ENCODE results near the gene ADGRD2.

ADGRD2 gene

GRCh38 chr9:124450241-124450924, at the start of gene ADGRD2:
TSS of gene ADGRD2 (plus strand) at chr9:124450451. CDS start at chr9:124451667, 1,216 bp downstream.
- Histone ChIP-seq H3K9ac (ENCODE audit: low read length) (no peak within 1 kb of the TSS), H3K27ac (ENCODE audit: low read length) (no peak within 1 kb of the TSS), H3K4me1 (ENCODE audit: control insufficient read depth, low read depth, low read length) (peaks cover 8% of the 10 kb centered on the region), H3K27me3 (ENCODE audit: control insufficient read depth, insufficient read depth, low read length) (peaks cover 36% of the 10 kb centered on the region), H3K9me3 (ENCODE audit: control insufficient read depth, low read depth, low read length) (no peaks in the 10 kb centered on the region), H3K4me3 (ENCODE audit: low read length) (peak within 1 kb of the TSS; percentile 53), H3K36me3 (ENCODE audit: control insufficient read depth, low read depth, low read length) (no peaks in the 10 kb centered on the region)

GRCh38 chr9:124403246-124403645, 47.0 kb upstream of the ADGRD2 start:
- Histone ChIP-seq H3K27ac (ENCODE audit: low read length) (no peak overlapping the region), H3K36me3 (ENCODE audit: control insufficient read depth, low read depth, low read length) (peaks cover 62% of the 10 kb centered on the region), H3K9me3 (ENCODE audit: control insufficient read depth, low read depth, low read length) (no peaks in the 10 kb centered on the region), H3K4me3 (ENCODE audit: low read length) (no peak overlapping the region), H3K27me3 (ENCODE audit: control insufficient read depth, insufficient read depth, low read length) (no peaks in the 10 kb centered on the region), H3K9ac (ENCODE audit: low read length) (no peak overlapping the region), H3K4me1 (ENCODE audit: control insufficient read depth, low read depth, low read length) (peaks cover 7% of the 10 kb centered on the region)

GRCh38 chr9:124409410-124409809, 40.8 kb upstream of the ADGRD2 start:
- no peak overlapping the region for H3K27ac ChIP-seq (ENCODE audit: low read length)
- no peak overlapping the region for H3K4me3 ChIP-seq (ENCODE audit: low read length)
- H3K27me3 ChIP-seq (ENCODE audit: control insufficient read depth, insufficient read depth, low read length): no peaks in the 10 kb centered on the region
- no peaks in the 10 kb centered on the region for H3K9me3 ChIP-seq (ENCODE audit: control insufficient read depth, low read depth, low read length)
- no peak overlapping the region for H3K9ac ChIP-seq (ENCODE audit: low read length)
- peaks cover 5% of the 10 kb centered on the region for H3K4me1 ChIP-seq (ENCODE audit: control insufficient read depth, low read depth, low read length)
- H3K36me3 ChIP-seq (ENCODE audit: control insufficient read depth, low read depth, low read length): peaks cover 80% of the 10 kb centered on the region

GRCh38 chr9:124410321-124410913, 39.8 kb upstream of the ADGRD2 start:
- H3K4me1 ChIP-seq (ENCODE audit: control insufficient read depth, low read depth, low read length): peaks cover 5% of the 10 kb centered on the region
- H3K27ac ChIP-seq (ENCODE audit: low read length): no peak overlapping the region
- no peaks in the 10 kb centered on the region for H3K27me3 ChIP-seq (ENCODE audit: control insufficient read depth, insufficient read depth, low read length)
- H3K9ac ChIP-seq (ENCODE audit: low read length): no peak overlapping the region
- peaks cover 73% of the 10 kb centered on the region for H3K36me3 ChIP-seq (ENCODE audit: control insufficient read depth, low read depth, low read length)
- H3K4me3 ChIP-seq (ENCODE audit: low read length): no peak overlapping the region
- H3K9me3 ChIP-seq (ENCODE audit: control insufficient read depth, low read depth, low read length): no peaks in the 10 kb centered on the region

- Histone ChIP-seq H3K36me3 (ENCODE audit: control insufficient read depth, low read depth, low read length) (peaks cover 63% of the 10 kb centered on the region), H3K4me1 (ENCODE audit: control insufficient read depth, low read depth, low read length) (peaks cover 5% of the 10 kb centered on the region), H3K4me3 (ENCODE audit: low read length) (no peak overlapping the region), H3K9ac (ENCODE audit: low read length) (no peak overlapping the region), H3K9me3 (ENCODE audit: control insufficient read depth, low read depth, low read length) (no peaks in the 10 kb centered on the region), H3K27me3 (ENCODE audit: control insufficient read depth, insufficient read depth, low read length) (no peaks in the 10 kb centered on the region), H3K27ac (ENCODE audit: low read length) (no peak overlapping the region)
Measured at GRCh38 chr9:124411514-124412227, 38.6 kb upstream of the ADGRD2 start.

- no peak overlapping the region for H3K4me3 ChIP-seq (ENCODE audit: low read length)
- H3K9ac ChIP-seq (ENCODE audit: low read length): no peak overlapping the region
- H3K36me3 ChIP-seq (ENCODE audit: control insufficient read depth, low read depth, low read length): peaks cover 58% of the 10 kb centered on the region
- no peak overlapping the region for H3K27ac ChIP-seq (ENCODE audit: low read length)
- peaks cover 5% of the 10 kb centered on the region for H3K4me1 ChIP-seq (ENCODE audit: control insufficient read depth, low read depth, low read length)
- H3K27me3 ChIP-seq (ENCODE audit: control insufficient read depth, insufficient read depth, low read length): no peaks in the 10 kb centered on the region
- H3K9me3 ChIP-seq (ENCODE audit: control insufficient read depth, low read depth, low read length): no peaks in the 10 kb centered on the region
Measured at GRCh38 chr9:124412228-124412575, 38.0 kb upstream of the ADGRD2 start.

- Histone ChIP-seq H3K9ac (ENCODE audit: low read length) (peak overlapping the region; percentile 80), H3K27me3 (ENCODE audit: control insufficient read depth, insufficient read depth, low read length) (no peaks in the 10 kb centered on the region), H3K36me3 (ENCODE audit: control insufficient read depth, low read depth, low read length) (peaks cover 38% of the 10 kb centered on the region), H3K4me3 (ENCODE audit: low read length) (peak overlapping the region; percentile 79), H3K4me1 (ENCODE audit: control insufficient read depth, low read depth, low read length) (peaks cover 5% of the 10 kb centered on the region), H3K27ac (ENCODE audit: low read length) (peak overlapping the region; percentile 34), H3K9me3 (ENCODE audit: control insufficient read depth, low read depth, low read length) (no peaks in the 10 kb centered on the region)
Measured at GRCh38 chr9:124414612-124415011, 35.6 kb upstream of the ADGRD2 start.

GRCh38 chr9:124415102-124415851, 35.0 kb upstream of the ADGRD2 start, which contains the start of gene PSMB7:
TSS of gene PSMB7 (minus strand) at chr9:124415442. CDS start at chr9:124415425, 17 bp downstream.
- H3K4me1 ChIP-seq (ENCODE audit: control insufficient read depth, low read depth, low read length): peaks cover 5% of the 10 kb centered on the region
- H3K4me3 ChIP-seq (ENCODE audit: low read length): peak within 1 kb of the TSS; percentile 79
- H3K27ac ChIP-seq (ENCODE audit: low read length): peak within 1 kb of the TSS; percentile 34
- no peaks in the 10 kb centered on the region for H3K27me3 ChIP-seq (ENCODE audit: control insufficient read depth, insufficient read depth, low read length)
- H3K9ac ChIP-seq (ENCODE audit: low read length): peak within 1 kb of the TSS; percentile 80
- H3K9me3 ChIP-seq (ENCODE audit: control insufficient read depth, low read depth, low read length): no peaks in the 10 kb centered on the region
- H3K36me3 ChIP-seq (ENCODE audit: control insufficient read depth, low read depth, low read length): peaks cover 36% of the 10 kb centered on the region

- Histone ChIP-seq H3K9me3 (ENCODE audit: control insufficient read depth, low read depth, low read length) (no peaks in the 10 kb centered on the region), H3K27me3 (ENCODE audit: control insufficient read depth, insufficient read depth, low read length) (no peaks in the 10 kb centered on the region), H3K36me3 (ENCODE audit: control insufficient read depth, low read depth, low read length) (peaks cover 31% of the 10 kb centered on the region), H3K4me3 (ENCODE audit: low read length) (no peak overlapping the region), H3K4me1 (ENCODE audit: control insufficient read depth, low read depth, low read length) (peaks cover 5% of the 10 kb centered on the region), H3K9ac (ENCODE audit: low read length) (no peak overlapping the region), H3K27ac (ENCODE audit: low read length) (no peak overlapping the region)
Measured at GRCh38 chr9:124415852-124416484, 34.3 kb upstream of the ADGRD2 start.

GRCh38 chr9:124419832-124420489, 30.3 kb upstream of the ADGRD2 start:
- Histone ChIP-seq H3K27me3 (ENCODE audit: control insufficient read depth, insufficient read depth, low read length) (peaks cover 6% of the 10 kb centered on the region), H3K27ac (ENCODE audit: low read length) (no peak overlapping the region), H3K4me1 (ENCODE audit: control insufficient read depth, low read depth, low read length) (no peaks in the 10 kb centered on the region), H3K9me3 (ENCODE audit: control insufficient read depth, low read depth, low read length) (no peaks in the 10 kb centered on the region), H3K36me3 (ENCODE audit: control insufficient read depth, low read depth, low read length) (no peaks in the 10 kb centered on the region), H3K4me3 (ENCODE audit: low read length) (no peak overlapping the region), H3K9ac (ENCODE audit: low read length) (no peak overlapping the region)

Data from iPS-18a (cell line).